ENCODE results near the gene RNF186.

DNA sequence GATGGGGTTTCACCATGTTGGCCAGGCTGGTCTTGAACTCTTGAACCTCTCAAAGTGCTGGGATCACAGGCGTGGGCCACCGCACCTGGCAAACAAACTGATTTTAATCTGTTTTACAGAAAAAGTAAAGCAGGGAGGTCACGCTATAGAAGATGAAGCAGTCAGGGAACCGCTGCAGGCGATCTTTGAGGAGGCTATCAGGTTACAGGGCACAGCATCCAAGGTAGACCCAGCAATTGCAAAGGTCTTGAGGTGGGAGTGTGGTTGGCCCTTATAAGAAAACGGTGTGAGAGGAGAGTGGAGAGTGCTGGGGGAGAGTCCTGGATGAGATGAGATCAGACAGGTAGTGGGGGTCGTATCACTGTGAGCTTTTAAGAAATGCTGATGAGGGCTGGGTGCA, 12.8 kb downstream of the RNF186 start:
- TF ChIP-seq CTCF (IDR thresholded peaks at IDR 0.05), result no peak
- TF ChIP-seq POLR2A (IDR thresholded peaks at IDR 0.05), result no peak

Data from Peyer's patch (tissue), 4 donors.